G401.6 (cell line): Measurements from ENCODE around the gene IL15.
"Not testable (repeated sequence)": the region's sequence is repeated elsewhere in the genome, so short reads cannot be mapped to it uniquely, and the experiment has no call there.

ENCODE experiments used
- FAIRE-seq: peaks from 2 replicates; lab custom pipeline; 2012; peaks lifted over from hg19 to GRCh38; lab: Jason Lieb, UNC

The IL15 gene, protein sequence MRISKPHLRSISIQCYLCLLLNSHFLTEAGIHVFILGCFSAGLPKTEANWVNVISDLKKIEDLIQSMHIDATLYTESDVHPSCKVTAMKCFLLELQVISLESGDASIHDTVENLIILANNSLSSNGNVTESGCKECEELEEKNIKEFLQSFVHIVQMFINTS

DNA sequence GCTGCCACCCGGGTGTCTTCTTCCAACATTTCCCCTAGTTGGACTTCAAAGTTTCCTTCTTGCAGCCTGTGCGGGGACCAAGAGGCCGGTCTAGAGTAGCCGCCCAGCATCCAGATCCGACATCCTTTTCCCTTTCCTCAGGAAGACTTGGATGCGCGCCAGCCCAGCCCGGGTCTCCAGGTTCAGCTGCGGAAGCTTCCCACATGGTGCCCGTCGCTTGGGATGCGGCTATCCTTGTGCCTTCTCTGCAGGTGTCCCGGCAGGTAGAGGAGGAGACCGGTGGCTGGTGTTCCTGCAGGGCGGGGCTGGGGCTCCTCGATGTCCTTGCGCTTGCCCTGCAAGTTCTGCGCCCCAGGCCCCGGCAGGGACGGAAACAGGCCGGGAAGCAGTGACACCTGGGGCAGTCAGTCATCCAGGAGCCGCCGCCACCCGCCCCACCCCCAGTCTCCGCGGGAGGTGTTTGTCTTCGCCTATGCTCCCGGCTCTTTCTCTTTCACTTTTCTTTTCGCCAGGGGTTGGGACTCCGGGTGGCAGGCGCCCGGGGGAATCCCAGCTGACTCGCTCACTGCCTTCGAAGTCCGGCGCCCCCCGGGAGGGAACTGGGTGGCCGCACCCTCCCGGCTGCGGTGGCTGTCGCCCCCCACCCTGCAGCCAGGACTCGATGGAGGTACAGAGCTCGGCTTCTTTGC lies at the start of gene IL15:
IL15 (plus strand) TSS at position 502 of the 689 bp plus-strand sequence. CDS start 82,882 bp downstream, outside the sequence.
- no peak for FAIRE-seq

DNA sequence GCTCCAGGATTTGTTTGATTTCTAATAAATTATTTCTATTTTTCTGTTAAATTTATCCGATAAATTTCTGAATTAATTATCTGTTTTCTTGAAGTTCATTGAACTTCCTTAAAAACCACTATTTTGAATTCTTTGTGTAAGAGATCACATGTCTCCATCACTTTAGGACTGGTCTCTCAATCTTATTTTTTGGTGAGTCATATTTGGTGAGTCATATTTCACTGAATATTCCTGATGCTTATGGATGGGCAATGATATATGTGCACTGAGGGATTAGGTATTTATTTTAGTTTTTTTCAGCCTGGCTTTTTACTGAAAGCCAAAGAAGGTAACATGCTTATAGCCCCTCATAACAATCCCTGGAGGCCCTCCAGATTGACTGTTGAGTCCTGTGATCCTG lies 48.5 kb upstream of the IL15 start:
- FAIRE-seq, result no peak

DNA sequence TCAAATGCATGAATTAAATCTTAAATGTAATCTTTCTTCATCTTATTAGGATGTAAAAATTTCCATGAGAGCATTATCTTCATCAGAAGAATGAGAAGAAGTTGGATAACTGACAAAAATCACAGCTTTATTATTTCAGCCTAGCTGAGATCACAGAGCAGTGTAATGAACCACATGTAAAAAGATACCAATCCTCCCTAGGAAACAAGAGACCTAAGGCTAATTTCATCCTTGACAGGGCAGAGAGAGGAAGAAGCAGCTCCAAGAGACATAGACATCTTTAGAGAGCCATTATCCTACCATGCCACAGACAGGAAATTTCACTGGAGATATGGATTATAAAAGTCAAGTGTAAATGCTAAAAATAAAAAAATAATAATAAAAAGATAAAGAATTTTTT lies 40.9 kb upstream of the IL15 start:
- FAIRE-seq, result no peak

DNA sequence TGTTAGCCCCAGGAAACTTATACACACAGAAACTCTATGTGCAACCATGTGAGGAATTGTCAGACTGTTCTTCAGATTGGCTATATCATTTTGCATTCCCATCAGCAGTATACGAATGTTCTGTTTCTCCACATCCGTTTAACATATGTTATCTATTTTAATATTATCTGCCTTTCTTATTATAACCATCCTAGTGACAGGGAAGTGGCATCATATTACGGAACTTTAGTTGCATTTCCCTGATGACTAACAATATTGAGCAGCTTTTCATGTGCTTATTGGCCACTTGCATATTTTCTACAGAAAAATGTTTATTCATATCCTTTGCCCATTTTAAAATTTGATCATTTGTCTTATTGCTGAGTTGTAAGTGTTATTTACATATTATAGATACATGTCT lies 36.5 kb upstream of the IL15 start:
- FAIRE-seq, result no peak

DNA sequence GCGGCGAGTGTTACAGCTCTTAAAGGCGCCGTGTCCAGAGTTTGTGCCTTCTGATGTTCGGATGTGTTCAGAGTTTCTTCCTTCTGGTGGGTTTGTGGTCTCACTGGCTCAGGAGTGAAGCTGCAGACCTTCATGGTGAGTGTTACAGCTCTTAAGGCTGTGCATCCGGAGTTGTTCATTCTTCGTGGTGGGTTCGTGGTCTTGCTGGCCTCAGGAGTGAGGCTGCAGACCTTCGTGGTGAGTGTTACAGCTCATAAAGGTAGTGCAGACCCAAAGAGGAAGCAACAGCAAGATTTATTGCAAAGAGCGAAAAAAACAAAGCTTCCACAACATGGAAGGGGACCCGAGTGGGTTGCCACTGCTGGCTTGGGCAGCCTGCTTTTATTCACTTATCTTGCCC lies 31.7 kb upstream of the IL15 start:
- not testable (repeated sequence) for FAIRE-seq

GRCh38 chr4:141605425-141605856 lies 30.9 kb upstream of the IL15 start:
- FAIRE-seq, result no peak

GRCh38 chr4:141609243-141609642 lies 27.1 kb upstream of the IL15 start:
- no peak for FAIRE-seq

DNA sequence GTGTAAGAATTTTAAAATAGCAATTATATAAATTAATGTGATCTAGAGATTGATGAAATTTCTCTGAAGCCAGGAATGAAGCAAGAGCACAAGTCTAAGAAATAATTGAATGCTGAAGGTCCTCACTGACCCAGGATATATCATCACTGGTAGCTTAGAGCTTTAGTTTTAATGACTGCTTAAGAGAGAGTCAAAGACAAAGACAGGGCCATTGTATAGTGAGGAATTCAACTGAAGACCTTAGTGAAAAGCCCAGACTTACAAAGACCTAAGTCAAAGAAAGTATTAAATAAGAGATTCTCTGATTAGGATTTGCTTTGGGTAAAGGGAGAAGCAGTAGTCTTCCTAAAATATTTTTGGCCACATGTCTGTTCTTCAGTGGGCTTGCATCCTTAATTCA lies 26.0 kb upstream of the IL15 start:
- no peak for FAIRE-seq

DNA sequence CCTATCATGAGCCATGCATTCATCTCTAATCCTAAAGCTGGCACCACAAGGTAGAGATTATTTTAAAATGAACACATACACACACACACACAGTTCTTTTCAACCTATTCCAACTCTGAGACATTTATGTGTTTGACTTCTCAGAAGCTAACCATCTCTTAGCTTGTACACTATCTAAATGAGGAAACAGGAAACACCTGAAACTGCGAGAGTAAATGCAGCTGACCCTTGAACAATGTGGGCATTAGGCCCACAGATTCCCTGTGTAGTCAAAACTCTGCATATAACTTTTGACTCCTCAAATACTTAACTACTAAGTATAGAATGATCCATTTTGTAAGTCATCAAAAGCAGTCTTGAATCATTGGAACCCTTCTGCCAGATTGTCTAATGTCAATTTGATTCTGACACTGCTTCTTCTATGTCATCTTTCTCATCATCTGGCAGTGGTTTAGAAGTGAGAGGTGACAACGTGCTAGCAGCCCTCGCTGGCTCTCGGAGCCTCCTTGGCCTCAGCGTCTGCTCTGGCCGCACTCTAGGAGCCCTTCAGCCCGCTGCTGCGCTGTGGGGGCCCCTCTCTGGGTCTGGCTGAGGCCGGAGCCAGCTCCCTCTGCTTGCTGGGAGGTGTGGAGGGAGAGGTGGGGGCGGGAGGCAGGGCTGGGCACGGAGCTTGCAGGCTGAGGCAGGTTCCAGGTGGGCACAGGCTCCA lies 21.4 kb upstream of the IL15 start:
- FAIRE-seq, result no peak

- not testable (repeated sequence) for FAIRE-seq
Measured at GRCh38 chr4:141615587-141615918, 20.8 kb upstream of the IL15 start.

DNA sequence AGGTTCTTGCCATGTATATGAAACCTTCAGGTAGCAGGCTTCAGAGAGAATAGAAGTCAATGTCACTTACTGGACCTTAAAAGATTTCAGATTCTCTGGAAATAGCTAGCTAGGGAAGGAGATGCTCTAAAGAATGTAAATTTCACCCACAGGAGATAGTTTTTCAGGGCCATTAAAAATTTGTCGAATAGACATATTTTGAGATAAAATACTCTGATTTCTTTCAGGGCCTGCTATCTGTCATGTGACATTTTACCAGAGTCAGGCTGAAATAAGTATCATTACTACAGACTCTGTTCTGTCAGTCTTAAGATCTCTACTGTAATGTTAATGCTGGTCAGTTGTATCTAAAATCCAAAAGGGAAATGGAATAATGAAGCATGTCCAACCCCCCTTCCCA lies 15.7 kb upstream of the IL15 start:
- no peak for FAIRE-seq

GRCh38 chr4:141625023-141625422 lies 11.4 kb upstream of the IL15 start:
- FAIRE-seq, result no peak

DNA sequence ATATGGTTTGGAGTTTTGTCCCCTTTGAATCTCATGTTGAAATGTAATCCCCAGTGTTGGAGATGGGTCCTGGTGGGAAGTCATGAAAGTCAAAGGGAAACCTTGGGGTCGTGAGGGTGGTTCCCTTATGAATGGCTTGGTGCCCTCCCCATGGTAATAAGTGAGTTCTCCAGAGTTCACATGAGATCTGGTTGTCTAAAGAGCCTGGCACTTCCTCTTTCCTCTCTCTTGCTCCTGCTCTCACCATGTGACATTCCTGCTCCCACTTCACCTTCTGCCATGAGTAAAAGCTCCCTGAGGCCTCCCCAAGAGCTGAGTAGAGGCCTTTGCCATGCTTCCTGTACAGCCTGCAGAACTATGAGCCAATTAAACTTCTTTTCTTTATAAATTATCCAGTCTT lies 5.5 kb upstream of the IL15 start:
- FAIRE-seq, result no peak

GRCh38 chr4:141635736-141636081 lies 674 bp upstream of the IL15 start:
- FAIRE-seq, result no peak

GRCh38 chr4:141636771-141637460 lies 533 bp downstream of the IL15 start:
- no peak for FAIRE-seq

GRCh38 chr4:141637565-141637964 lies 1.2 kb downstream of the IL15 start:
- FAIRE-seq, result no peak

DNA sequence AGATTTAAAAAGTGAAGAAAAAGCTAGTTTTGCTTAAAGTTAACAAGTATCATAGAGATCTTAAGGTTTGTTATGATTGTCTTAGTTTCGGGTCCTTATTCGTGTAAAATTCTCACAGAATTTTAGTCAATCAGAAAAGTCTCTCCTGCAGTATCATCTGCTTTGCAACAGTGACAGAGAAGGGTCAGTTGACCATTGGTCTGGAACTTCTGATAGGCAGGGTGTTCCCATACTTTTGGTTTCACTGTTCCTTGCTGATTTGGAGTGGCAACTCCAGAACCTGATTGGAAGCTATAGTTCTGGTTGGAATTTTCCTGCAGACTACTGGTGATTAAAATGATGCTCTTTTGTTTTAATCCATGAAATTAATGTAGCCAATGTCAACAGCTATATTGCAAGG lies 1.8 kb downstream of the IL15 start:
- FAIRE-seq, result no peak

DNA sequence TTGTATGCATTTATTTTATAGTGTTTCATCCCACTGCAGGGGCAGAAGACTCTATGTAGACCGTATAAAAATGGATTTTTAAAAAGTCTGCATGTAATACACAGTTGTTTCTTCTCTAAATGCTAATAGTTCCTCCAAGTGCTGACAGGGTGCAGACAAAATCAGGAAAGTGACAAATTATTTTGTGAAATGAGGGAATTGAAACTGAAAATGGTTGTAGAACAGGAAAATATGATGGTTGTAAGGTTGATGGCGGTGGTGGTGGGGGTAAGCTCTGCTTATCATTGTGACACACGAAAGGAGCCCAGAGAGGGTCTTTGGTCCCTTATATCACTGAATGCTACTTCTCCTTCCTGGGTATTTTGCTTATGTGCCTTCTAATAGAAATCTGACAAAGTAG lies 4.3 kb downstream of the IL15 start:
- no peak for FAIRE-seq

DNA sequence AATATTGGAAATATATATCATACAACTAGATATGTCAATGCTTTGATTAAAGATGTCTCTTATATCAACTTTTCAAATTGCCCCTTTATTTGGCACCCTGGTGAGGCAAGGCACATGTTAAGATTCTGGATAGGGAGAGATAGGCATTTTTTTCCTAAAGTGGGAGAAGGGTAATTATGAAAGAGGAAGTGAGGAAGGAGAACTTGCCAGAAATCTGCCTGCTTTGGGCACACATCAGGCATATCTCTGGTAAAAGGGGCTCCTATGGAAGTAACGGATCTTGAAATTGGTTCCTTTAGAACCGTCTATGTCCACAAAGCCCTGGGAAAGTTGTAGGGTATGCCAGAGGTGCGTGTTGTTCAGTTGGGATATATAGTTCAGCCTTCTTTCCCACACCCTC lies 5.7 kb downstream of the IL15 start:
- no peak for FAIRE-seq

DNA sequence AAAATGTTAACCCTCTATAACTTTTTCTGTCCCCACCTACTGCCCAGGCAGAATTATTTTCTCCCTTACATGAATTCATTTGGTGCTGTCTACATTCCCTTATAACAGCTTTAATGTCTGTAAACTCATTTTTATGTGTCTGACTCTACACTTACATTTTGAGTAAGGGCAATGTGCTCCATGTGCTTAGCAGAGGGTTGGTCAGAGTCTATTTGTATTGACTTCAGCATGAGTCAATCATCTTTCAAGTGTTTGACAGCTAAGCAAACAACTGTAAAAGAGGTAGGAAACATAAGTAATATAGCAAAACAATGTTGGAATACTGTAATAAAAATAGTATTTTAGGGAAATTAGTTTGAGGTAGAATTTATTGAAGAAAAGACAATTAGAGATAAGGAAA lies 6.3 kb downstream of the IL15 start:
- no peak for FAIRE-seq

DNA sequence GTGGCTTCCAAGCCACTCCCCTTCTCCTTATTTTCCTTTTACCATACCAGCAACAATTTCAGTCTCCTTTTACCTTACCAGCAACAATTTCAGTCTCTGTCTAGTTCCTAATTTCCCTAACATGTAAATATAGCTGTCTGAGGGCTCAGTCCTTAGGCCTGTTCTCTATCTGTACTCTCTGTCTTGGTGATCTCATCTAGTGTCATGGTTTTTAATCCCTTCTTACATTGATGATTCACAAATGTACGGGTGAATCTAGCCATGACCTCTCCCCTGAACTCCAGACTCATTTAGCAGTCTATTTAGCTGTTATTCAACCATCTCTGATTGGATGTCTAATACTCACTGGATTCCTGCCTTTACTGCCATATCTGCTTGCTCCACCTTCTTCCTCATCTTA lies 7.2 kb downstream of the IL15 start:
- FAIRE-seq, result no peak

- no peak for FAIRE-seq
Measured at GRCh38 chr4:141645611-141646340, 9.4 kb downstream of the IL15 start.

GRCh38 chr4:141646969-141647368 lies 10.6 kb downstream of the IL15 start:
- FAIRE-seq, result no peak
